HepG2 (cell line): ENCODE data around the gene APOBEC3B.

Experiments used
- FOXJ3 ChIP-seq: sonication (generic); formaldehyde crosslinking; IDR thresholded peaks from 2 replicates; pipeline ENCODE4 v1.4.0; 2020; ENCODE audit warnings: missing genetic modification reagents, mild to moderate bottlenecking, borderline replicate concordance
- NFYB ChIP-seq: sonication (generic); formaldehyde crosslinking; IDR thresholded peaks from 2 replicates; pipeline ENCODE4 v1.4.0; 2020; ENCODE audit warnings: missing genetic modification reagents
- NR3C1 ChIP-seq: sonication (generic); formaldehyde crosslinking; IDR thresholded peaks from 2 replicates; pipeline ENCODE4 v1.4.0; 2020; ENCODE audit warnings: missing genetic modification reagents
- REST ChIP-seq, 2 experiments: IDR thresholded peaks; 2 replicates each; pipeline ENCODE4 v1.6.1; 2011 to 2012; ENCODE audit warnings: low read length in 2 of 2, borderline replicate concordance in 1 of 2, low read depth in 1 of 2, mild to moderate bottlenecking in 1 of 2, moderate library complexity in 1 of 2
- SP2 ChIP-seq: sonication (generic); formaldehyde crosslinking; IDR thresholded peaks from 2 replicates; pipeline ENCODE4 v1.5.1; 2020; ENCODE audit warnings: mild to moderate bottlenecking, missing genetic modification reagents
- USF2 ChIP-seq, 2 experiments: sonication (generic) in 1 of 2; formaldehyde crosslinking in 1 of 2; IDR thresholded peaks; 2 replicates each; pipeline versions ENCODE4 v1.5.1 to v1.6.1; 2011 to 2020; ENCODE audit warnings: borderline replicate concordance in 1 of 2, low read depth in 1 of 2, low read length in 1 of 2, mild to moderate bottlenecking in 1 of 2, missing genetic modification reagents in 1 of 2, moderate library complexity in 1 of 2
- YEATS2 ChIP-seq: sonication (generic); formaldehyde crosslinking; IDR thresholded peaks from 2 replicates; pipeline ENCODE4 v1.4.0; 2020; ENCODE audit warnings: missing genetic modification reagents, borderline replicate concordance
- ZBTB7A ChIP-seq: sonication (generic); formaldehyde crosslinking; IDR thresholded peaks from 2 replicates; pipeline ENCODE4 v1.8.0; 2022; ENCODE audit warnings: mild to moderate bottlenecking, missing genetic modification reagents
- ZEB1 ChIP-seq: IDR thresholded peaks from 2 replicates; pipeline ENCODE4 v1.6.1; 2012; ENCODE audit warnings: mild to moderate bottlenecking, low read depth, inconsistent platforms; ENCODE audit not compliant: insufficient replicate concordance
- ZNF660 ChIP-seq: sonication (generic); formaldehyde crosslinking; IDR thresholded peaks from 2 replicates; pipeline ENCODE4 v1.5.1; 2020; ENCODE audit warnings: mild to moderate bottlenecking, low read depth, missing genetic modification reagents, borderline replicate concordance

DNA sequence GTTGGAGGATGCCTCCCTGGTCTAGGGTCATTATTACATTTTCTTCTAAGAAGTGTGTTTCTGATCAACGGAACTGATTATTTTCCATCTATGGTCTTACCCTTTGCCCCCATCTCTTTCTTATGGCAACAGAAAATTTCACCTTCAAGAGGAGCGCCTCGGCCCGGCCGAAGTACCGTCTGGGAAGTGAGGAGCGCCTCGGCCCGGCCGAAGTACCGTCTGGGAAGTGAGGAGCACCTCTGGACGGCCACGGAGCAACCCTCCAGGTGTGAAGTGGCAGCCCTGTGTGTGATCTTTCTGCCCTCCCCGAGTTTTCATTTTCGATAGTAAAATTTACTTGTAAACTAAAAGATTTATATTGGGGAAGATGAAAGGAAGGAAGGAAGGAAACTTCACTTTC, 28.8 kb downstream of the APOBEC3B start:
- TF ChIP-seq FOXJ3 (no peak), ZNF660 (no peak), ZBTB7A (CRISPR knock-in tag) (no peak), ZEB1 (no peak), NFYB (CRISPR knock-in tag) (no peak), YEATS2 (CRISPR knock-in tag) (no peak), SP2 (CRISPR knock-in tag) (no peak), REST (IDR thresholded peaks at IDR 0.05; ENCODE audit: borderline replicate concordance in 1 of 2, low read depth in 1 of 2, low read length in 2 of 2) (no peak), NR3C1 (CRISPR knock-in tag) (no peak), USF2 (IDR thresholded peaks at IDR 0.05; ENCODE audit: low read depth, low read length) (no peak), USF2 (CRISPR knock-in tag; IDR thresholded peaks at IDR 0.05; ENCODE audit: borderline replicate concordance) (no peak)
